Left ventricle myocardium inferior (tissue), 1 donor: ENCODE measurements around the gene CALML4. TPM values are rescaled to one million over a fixed set of nuclear protein-coding genes. Genes with fewer than 3 reads are reported as not detected.
A peak's percentile ranks its signal among the peaks of the same experiment; 100 is the strongest.
"Not testable (repeated sequence)": the region's sequence is repeated elsewhere in the genome, so short reads cannot be mapped to it uniquely, and the experiment has no call there.

Experiments used
- DNase-seq: peaks from one replicate; pipeline ENCODE4 v3.0.0-alpha.2; 2020
- H3K27ac ChIP-seq: fragments of 200-600 bp; replicated peaks from 2 replicates; pipeline ENCODE4 v1.8.0; 2021
- H3K27me3 ChIP-seq: fragments of 200-600 bp; 2 replicates; pipeline ENCODE4 v1.8.0; 2021; ENCODE audit warnings: low read depth
- H3K36me3 ChIP-seq: fragments of 200-600 bp; 2 replicates; pipeline ENCODE4 v1.8.0; 2021
- H3K4me1 ChIP-seq: fragments of 200-600 bp; 2 replicates; pipeline ENCODE4 v1.8.0; 2021
- H3K4me3 ChIP-seq: fragments of 200-600 bp; 2 replicates; pipeline ENCODE4 v1.8.0; 2021; ENCODE audit warnings: mild to moderate bottlenecking, moderate library complexity
- H3K9me3 ChIP-seq: fragments of 200-600 bp; replicated peaks from 2 replicates; pipeline ENCODE4 v1.8.0; 2021
- CTCF ChIP-seq: fragments of 200-600 bp; IDR thresholded peaks from 2 replicates; pipeline ENCODE4 v1.8.0; 2021; ENCODE audit warnings: antibody characterized with exemption, mild to moderate bottlenecking, borderline replicate concordance
- intact Hi-C: fragments of 100-400 bp; cut with micrococcal nuclease; formaldehyde crosslinking; loops from one replicate; pipeline ENCODE4 v1.11.0; 2022
- total RNA-seq: library from RNA; stranded (reverse); fragmentation: NEBNext Ultra II Directional; extraction: Animal tissue kit (Norgen Biotek cat#: 25700); gene quantifications from one replicate; pipeline ENCODE4 v1.2.1, GENCODE V29; 2021
- donor health status: DM: no; HTN: yes; CAD: no; lungs with severe emphysema.

CALML4 gene
- total RNA-seq, 1 donor from 2014 or later, result 0.91 TPM

GRCh38 chr15:68214838-68215254 lies 9.7 kb upstream of the CALML4 start:
- peak; percentile 5 for DNase-seq
- peaks cover 7% of the 10 kb centered on the region for H3K36me3 ChIP-seq
- no peaks in the 10 kb centered on the region for H3K9me3 ChIP-seq
- no peak for TF ChIP-seq CTCF
- H3K27me3 ChIP-seq, result no peaks in the 10 kb centered on the region
- intact Hi-C loops, result no loop called here
- H3K4me3 ChIP-seq, result no peak overlapping the region
- H3K4me1 ChIP-seq, result peaks cover 7% of the 10 kb centered on the region
- no peak overlapping the region for H3K27ac ChIP-seq

GRCh38 chr15:68213991-68214837 lies 9.1 kb upstream of the CALML4 start:
- no peaks in the 10 kb centered on the region for H3K27me3 ChIP-seq
- peaks cover 7% of the 10 kb centered on the region for H3K36me3 ChIP-seq
- H3K27ac ChIP-seq, result no peak overlapping the region
- no peaks in the 10 kb centered on the region for H3K9me3 ChIP-seq
- H3K4me1 ChIP-seq, result peaks cover 7% of the 10 kb centered on the region
- intact Hi-C loops, result no loop called here
- no peak overlapping the region for H3K4me3 ChIP-seq
- DNase-seq, result peak; percentile 1
- TF ChIP-seq CTCF, result no peak

GRCh38 chr15:68213491-68213845 lies 8.3 kb upstream of the CALML4 start:
- H3K27me3 ChIP-seq, H3K9me3 ChIP-seq, H3K4me3 ChIP-seq, H3K4me1 ChIP-seq, H3K36me3 ChIP-seq, intact Hi-C loops, H3K27ac ChIP-seq: not testable (repeated sequence)
- peak; percentile 2 for DNase-seq

- H3K4me1 ChIP-seq, result peaks cover 7% of the 10 kb centered on the region
- peak; percentile 7 for DNase-seq
- H3K9me3 ChIP-seq, result no peaks in the 10 kb centered on the region
- no peak overlapping the region for H3K27ac ChIP-seq
- no peak for TF ChIP-seq CTCF
- intact Hi-C loops, result no loop called here
- H3K4me3 ChIP-seq, result no peak overlapping the region
- H3K27me3 ChIP-seq, result no peaks in the 10 kb centered on the region
- no peaks in the 10 kb centered on the region for H3K36me3 ChIP-seq
These were observed 6.7 kb upstream of the CALML4 start for GRCh38 chr15:68211656-68212320.

- no peaks in the 10 kb centered on the region for H3K36me3 ChIP-seq
- peak; percentile 63 for DNase-seq
- intact Hi-C loops, result no loop called here
- TF ChIP-seq CTCF, result peak; percentile 90
- H3K9me3 ChIP-seq, result no peaks in the 10 kb centered on the region
- H3K4me3 ChIP-seq, result peak overlapping the region; percentile 24
- no peak overlapping the region for H3K27ac ChIP-seq
- no peaks in the 10 kb centered on the region for H3K27me3 ChIP-seq
- peaks cover 14% of the 10 kb centered on the region for H3K4me1 ChIP-seq
These were observed 5.9 kb upstream of the CALML4 start for GRCh38 chr15:68210821-68211655.
